Choroid plexus epithelial cell (primary cell): ENCODE data around the gene RALGAPA2.
A peak's percentile ranks its signal among the peaks of the same experiment; 100 is the strongest.
"Not testable (repeated sequence)": the region's sequence is repeated elsewhere in the genome, so short reads cannot be mapped to it uniquely, and the experiment has no call there.

Experiments used
- DNase-seq: peaks from one replicate; pipeline ENCODE4 v3.0.0-alpha.2; 2010; ENCODE audit warnings: low read depth
- H3K4me3 ChIP-seq: 2 replicates; pipeline ENCODE4 v1.5.1; 2011; ENCODE audit warnings: low read depth, mild to moderate bottlenecking, control low read depth, low read length, moderate library complexity
- TF ChIP-seq, protein P1 (sequence below): conservative IDR thresholded peaks from 2 replicates; pipeline ENCODE4 v1.5.1; 2011; ENCODE audit warnings: low read depth, mild to moderate bottlenecking, control low read depth, inconsistent platforms, low read length, moderate library complexity

RALGAPA2 gene

GRCh38 chr20:20549704-20550103 is 162.7 kb downstream of the RALGAPA2 start:
- peak; percentile 79 for DNase-seq
- TF ChIP-seq, protein P1, sequence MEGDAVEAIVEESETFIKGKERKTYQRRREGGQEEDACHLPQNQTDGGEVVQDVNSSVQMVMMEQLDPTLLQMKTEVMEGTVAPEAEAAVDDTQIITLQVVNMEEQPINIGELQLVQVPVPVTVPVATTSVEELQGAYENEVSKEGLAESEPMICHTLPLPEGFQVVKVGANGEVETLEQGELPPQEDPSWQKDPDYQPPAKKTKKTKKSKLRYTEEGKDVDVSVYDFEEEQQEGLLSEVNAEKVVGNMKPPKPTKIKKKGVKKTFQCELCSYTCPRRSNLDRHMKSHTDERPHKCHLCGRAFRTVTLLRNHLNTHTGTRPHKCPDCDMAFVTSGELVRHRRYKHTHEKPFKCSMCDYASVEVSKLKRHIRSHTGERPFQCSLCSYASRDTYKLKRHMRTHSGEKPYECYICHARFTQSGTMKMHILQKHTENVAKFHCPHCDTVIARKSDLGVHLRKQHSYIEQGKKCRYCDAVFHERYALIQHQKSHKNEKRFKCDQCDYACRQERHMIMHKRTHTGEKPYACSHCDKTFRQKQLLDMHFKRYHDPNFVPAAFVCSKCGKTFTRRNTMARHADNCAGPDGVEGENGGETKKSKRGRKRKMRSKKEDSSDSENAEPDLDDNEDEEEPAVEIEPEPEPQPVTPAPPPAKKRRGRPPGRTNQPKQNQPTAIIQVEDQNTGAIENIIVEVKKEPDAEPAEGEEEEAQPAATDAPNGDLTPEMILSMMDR: no peak

DNA sequence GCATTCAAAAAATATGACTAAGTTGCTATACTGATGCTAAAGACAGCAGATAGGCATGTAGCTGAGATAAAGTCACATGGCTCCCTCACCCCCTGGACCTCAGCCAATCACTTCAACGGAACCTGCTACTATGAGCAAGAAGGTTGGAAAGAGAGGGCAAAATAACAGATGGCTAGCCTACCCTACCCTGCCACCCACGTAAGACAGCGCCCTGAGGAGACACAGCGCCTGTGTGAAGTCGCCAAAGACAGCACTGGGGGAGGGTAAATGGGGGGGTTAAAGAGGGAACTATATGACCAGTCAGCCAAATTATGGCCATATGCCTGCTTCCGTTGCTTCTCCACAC is 163.2 kb downstream of the RALGAPA2 start:
- TF ChIP-seq, protein P1: no peak
- no peak for DNase-seq
- H3K4me3 ChIP-seq: no peak overlapping the region

More at GRCh38 chr20:20549704-20550103, 162.7 kb downstream of the RALGAPA2 start:
- no peak overlapping the region for H3K4me3 ChIP-seq

GRCh38 chr20:20548527-20549266 is 163.7 kb downstream of the RALGAPA2 start:
- TF ChIP-seq, protein P1: no peak
- H3K4me3 ChIP-seq: no peak overlapping the region
- DNase-seq: no peak

DNA sequence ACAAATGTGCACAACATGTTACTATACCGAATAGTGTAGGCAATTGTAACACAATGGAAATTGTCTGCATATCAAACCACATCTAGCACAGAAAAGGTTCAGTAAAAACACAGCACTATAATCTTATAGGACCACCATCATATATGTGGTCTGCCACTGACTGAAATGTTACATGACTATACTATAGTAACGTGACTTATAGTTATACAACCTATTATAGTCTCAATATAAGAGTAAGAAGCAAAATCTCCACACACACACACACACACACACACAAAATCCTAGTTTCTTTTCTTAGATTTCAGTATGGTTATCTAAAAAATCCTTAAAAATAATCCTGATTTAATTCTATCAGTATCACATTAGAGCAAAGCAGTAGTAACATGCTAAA is 164.6 kb downstream of the RALGAPA2 start:
- TF ChIP-seq, protein P1: no peak
- DNase-seq: no peak
- H3K4me3 ChIP-seq: no peak overlapping the region

- peak; percentile 12 for DNase-seq
- H3K4me3 ChIP-seq: no peak overlapping the region
- TF ChIP-seq, protein P1: no peak
These were observed 165.1 kb downstream of the RALGAPA2 start for GRCh38 chr20:20547221-20547875.

DNA sequence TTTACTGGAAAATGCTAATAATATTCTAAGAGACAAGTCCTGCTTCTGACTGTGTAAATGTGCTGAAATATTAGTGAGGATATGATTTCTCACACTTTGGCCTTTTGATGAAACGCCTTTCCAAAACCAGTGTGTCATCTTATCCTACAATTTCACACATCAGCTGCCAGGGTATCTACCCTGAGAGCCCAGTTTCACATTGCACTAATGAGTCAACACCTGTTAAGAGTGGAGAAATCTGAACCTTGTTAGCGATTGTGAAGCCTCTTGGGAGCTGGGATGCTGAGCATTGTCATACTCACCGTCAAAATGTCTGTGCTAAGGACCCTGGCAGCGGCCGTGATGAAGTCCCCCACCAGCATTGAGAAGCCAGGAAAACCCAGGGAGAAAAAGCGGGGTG is 166.0 kb downstream of the RALGAPA2 start:
- TF ChIP-seq, protein P1: no peak
- DNase-seq: no peak
- H3K4me3 ChIP-seq: no peak overlapping the region

GRCh38 chr20:20543348-20543747 is 169.1 kb downstream of the RALGAPA2 start:
- not testable (repeated sequence) for H3K4me3 ChIP-seq, DNase-seq
